CD4-positive, alpha-beta memory T cell (primary cell): ENCODE data around the gene ITGB3. TPM values are rescaled to one million over a fixed set of nuclear protein-coding genes. Genes with fewer than 3 reads are reported as not detected.

ENCODE experiments used
- CTCF ChIA-PET: fragments of 350-600 bp; sonication (Branson Sonifier 250); formaldehyde crosslinking; loops from one replicate; lab custom pipeline; 2021; ENCODE audit warnings: inconsistent platforms; ENCODE audit not compliant: partially characterized antibody; lab: Charles Lee
- POLR2A ChIA-PET: fragments of 350-600 bp; sonication (Branson Sonifier 250); formaldehyde crosslinking; loops from one replicate; lab custom pipeline; 2021; ENCODE audit not compliant: partially characterized antibody; lab: Charles Lee
- DNase-seq, 5 donors: peaks; one replicate each; pipeline versions ENCODE4 v3.0.0 to v3.0.0-alpha.2; 2020 to 2022; ENCODE audit warnings: mixed read lengths in 1 of 5
- H3K27ac ChIP-seq: one replicate; pipeline ENCODE4 v1.7.0; 2013; ENCODE audit warnings: low read depth, low read length
- H3K27me3 ChIP-seq: 2 replicates; pipeline ENCODE4 v1.7.0; 2013; ENCODE audit warnings: mild to moderate bottlenecking, low read length, moderate library complexity; ENCODE audit not compliant: insufficient read depth
- H3K36me3 ChIP-seq: 2 replicates; pipeline ENCODE4 v1.7.0; 2013; ENCODE audit warnings: mild to moderate bottlenecking, low read length, moderate library complexity; ENCODE audit not compliant: insufficient read depth
- H3K4me1 ChIP-seq: 2 replicates; pipeline ENCODE4 v1.7.0; 2013; ENCODE audit warnings: mild to moderate bottlenecking, low read length, moderate library complexity; ENCODE audit not compliant: insufficient read depth
- H3K4me3 ChIP-seq, 2 donors: one replicate each; pipeline ENCODE4 v1.7.0; 2013; ENCODE audit warnings: low read length in 2 of 2, mild to moderate bottlenecking in 1 of 2
- H3K9me3 ChIP-seq, 2 donors: one replicate each; pipeline ENCODE4 v1.7.0; 2013; ENCODE audit warnings: low read length in 2 of 2, control low read depth in 1 of 2; ENCODE audit not compliant: control insufficient read depth in 1 of 2
- H3K27ac Mint-ChIP-seq, 7 donors: one replicate each; pipeline ENCODE4 v1.8.0; 2020 to 2021; ENCODE audit warnings: mixed read lengths in 7 of 7, mild to moderate bottlenecking in 6 of 7, inconsistent platforms in 3 of 7, moderate library complexity in 3 of 7
- H3K27me3 Mint-ChIP-seq, 2 donors: one replicate each; pipeline ENCODE4 v1.8.0; 2020 to 2021; ENCODE audit warnings: mixed read lengths in 2 of 2
- H3K36me3 Mint-ChIP-seq, 2 donors: one replicate each; pipeline ENCODE4 v1.8.0; 2020 to 2021; ENCODE audit warnings: mixed read lengths in 2 of 2, inconsistent platforms in 1 of 2, mild to moderate bottlenecking in 1 of 2
- H3K4me1 Mint-ChIP-seq, 4 donors: one replicate each; pipeline ENCODE4 v1.8.0; 2020 to 2021; ENCODE audit warnings: mixed read lengths in 4 of 4, mild to moderate bottlenecking in 1 of 4
- H3K4me3 Mint-ChIP-seq, 8 donors: one replicate each; pipeline ENCODE4 v1.8.0; 2020 to 2021; ENCODE audit warnings: mixed read lengths in 8 of 8, mild to moderate bottlenecking in 7 of 8, moderate library complexity in 6 of 8, inconsistent platforms in 3 of 8
- H3K9me3 Mint-ChIP-seq, 8 donors: one replicate each; pipeline ENCODE4 v1.8.0; 2020 to 2021; ENCODE audit warnings: mixed read lengths in 8 of 8, mild to moderate bottlenecking in 5 of 8, inconsistent platforms in 3 of 8, moderate library complexity in 1 of 8
- intact Hi-C: fragments of 100-400 bp; cut with micrococcal nuclease; formaldehyde crosslinking; loops from one replicate; pipeline ENCODE4 v1.15.1; 2023
- polyA plus RNA-seq, 2 donors: library from polyadenylated mRNA; unstranded; fragments of 300-500 nt; fragmentation: Illumina TruSeq; gene quantifications; one replicate each; pipeline ENCODE4 v1.2.3, GENCODE V29; 2021
- total RNA-seq, 2 experiments: library from RNA; stranded (reverse); gene quantifications; one replicate each; pipeline ENCODE4 v1.2.3, GENCODE V29; 2021

The ITGB3 gene
- total and polyA plus RNA-seq, 4 experiments from 2014 or later: not detected

GRCh38 chr17:47311420-47311819, 57.8 kb downstream of the ITGB3 start:
- H3K4me1 Mint-ChIP-seq: no peaks in the 10 kb centered on the region
- intact Hi-C loops: no loop called here
- no peaks in the 10 kb centered on the region for H3K27me3 ChIP-seq
- peaks cover 1 to 2% of the 10 kb centered on the region in 2 donors for H3K27me3 Mint-ChIP-seq
- H3K27ac ChIP-seq: no peak overlapping the region
- H3K36me3 Mint-ChIP-seq: no peaks in the 10 kb centered on the region
- H3K27ac Mint-ChIP-seq: no peak overlapping the region
- no peak for DNase-seq
- no peaks in the 10 kb centered on the region for H3K9me3 Mint-ChIP-seq
- POLR2A ChIA-PET: no interaction called here
- H3K4me3 Mint-ChIP-seq: peak overlapping the region in 1 of 8 donors; percentile 3
- H3K9me3 ChIP-seq: no peaks in the 10 kb centered on the region
- H3K4me3 ChIP-seq: no peak overlapping the region
- CTCF ChIA-PET: interaction anchor here (3.3 kb wide), 1 partner anchor 82 kb away, joined by 22 read pairs; no protein-coding TSS in a partner anchor
- no peaks in the 10 kb centered on the region for H3K36me3 ChIP-seq
- no peaks in the 10 kb centered on the region for H3K4me1 ChIP-seq

GRCh38 chr17:47315451-47316266, 62.0 kb downstream of the ITGB3 start:
- Mint-ChIP-seq H3K27ac (no peak overlapping the region), H3K9me3 (no peaks in the 10 kb centered on the region), H3K4me1 (no peaks in the 10 kb centered on the region), H3K27me3 (peaks cover 0 to 1% of the 10 kb centered on the region in 2 donors), H3K36me3 (no peaks in the 10 kb centered on the region), H3K4me3 (no peak overlapping the region)
- intact Hi-C loops: loop anchor here (1.0 kb wide), 2 partner anchors 86 to 314 kb away; no protein-coding TSS in a partner anchor
- DNase-seq: peak in 4 of 5 donors; percentile 50 to 56 (median 52)
- H3K9me3 ChIP-seq: no peaks in the 10 kb centered on the region
- no peak overlapping the region for H3K4me3 ChIP-seq
- H3K4me1 ChIP-seq: no peaks in the 10 kb centered on the region
- no peak overlapping the region for H3K27ac ChIP-seq
- no peaks in the 10 kb centered on the region for H3K36me3 ChIP-seq
- ChIA-PET POLR2A (interaction anchor here (1.2 to 1.6 kb wide), 2 partner anchors 86 to 110 kb away, joined by 4 to 5 read pairs; no protein-coding TSS in a partner anchor), CTCF (interaction anchor here (0.9 to 2.8 kb wide), 17 partner anchors 9 to 374 kb away, joined by 3 to 42 read pairs (median 3); no protein-coding TSS in a partner anchor)
- no peaks in the 10 kb centered on the region for H3K27me3 ChIP-seq

GRCh38 chr17:47316311-47316710, 62.7 kb downstream of the ITGB3 start:
- Histone ChIP-seq H3K27ac (no peak overlapping the region), H3K27me3 (no peaks in the 10 kb centered on the region), H3K9me3 (no peaks in the 10 kb centered on the region), H3K36me3 (no peaks in the 10 kb centered on the region), H3K4me1 (no peaks in the 10 kb centered on the region), H3K4me3 (no peak overlapping the region)
- no peak for DNase-seq
- no peaks in the 10 kb centered on the region for H3K4me1 Mint-ChIP-seq
- intact Hi-C loops: no loop called here
- H3K27ac Mint-ChIP-seq: no peak overlapping the region
- H3K9me3 Mint-ChIP-seq: no peaks in the 10 kb centered on the region
- CTCF ChIA-PET: interaction anchor here (0.9 to 2.8 kb wide), 11 partner anchors 9 to 374 kb away, joined by 3 to 42 read pairs (median 5); no protein-coding TSS in a partner anchor
- H3K36me3 Mint-ChIP-seq: no peaks in the 10 kb centered on the region
- H3K4me3 Mint-ChIP-seq: no peak overlapping the region
- H3K27me3 Mint-ChIP-seq: peaks cover 0 to 1% of the 10 kb centered on the region in 2 donors
- POLR2A ChIA-PET: no interaction called here

GRCh38 chr17:47317119-47317518, 63.5 kb downstream of the ITGB3 start:
- Histone ChIP-seq H3K36me3 (no peaks in the 10 kb centered on the region), H3K9me3 (no peaks in the 10 kb centered on the region), H3K27ac (no peak overlapping the region), H3K4me3 (no peak overlapping the region), H3K27me3 (no peaks in the 10 kb centered on the region), H3K4me1 (no peaks in the 10 kb centered on the region)
- no peak overlapping the region for H3K4me3 Mint-ChIP-seq
- POLR2A ChIA-PET: no interaction called here
- no peak for DNase-seq
- no peaks in the 10 kb centered on the region for H3K9me3 Mint-ChIP-seq
- intact Hi-C loops: no loop called here
- no peaks in the 10 kb centered on the region for H3K36me3 Mint-ChIP-seq
- no peak overlapping the region for H3K27ac Mint-ChIP-seq
- no peaks in the 10 kb centered on the region for H3K4me1 Mint-ChIP-seq
- peaks cover 0 to 1% of the 10 kb centered on the region in 2 donors for H3K27me3 Mint-ChIP-seq
- CTCF ChIA-PET: interaction anchor here (0.9 to 2.8 kb wide), 4 partner anchors 12 to 375 kb away, joined by 3 to 42 read pairs (median 3); no protein-coding TSS in a partner anchor

- H3K36me3 Mint-ChIP-seq: peaks cover 0 to 2% of the 10 kb centered on the region in 2 donors
- H3K4me1 Mint-ChIP-seq: peaks cover 4 to 8% (median 6%) of the 10 kb centered on the region in 4 donors
- H3K4me3 Mint-ChIP-seq: no peak overlapping the region
- intact Hi-C loops: loop anchor here (1.0 kb wide), 1 partner anchor 129 kb away; the partner anchor contains the start of gene CDC27
- ChIA-PET CTCF (no interaction called here), POLR2A (no interaction called here)
- no peaks in the 10 kb centered on the region for H3K9me3 ChIP-seq
- H3K27me3 Mint-ChIP-seq: peaks cover 0 to 1% of the 10 kb centered on the region in 2 donors
- H3K27ac Mint-ChIP-seq: no peak overlapping the region
- H3K27me3 ChIP-seq: no peaks in the 10 kb centered on the region
- no peaks in the 10 kb centered on the region for H3K36me3 ChIP-seq
- peaks cover 3% of the 10 kb centered on the region for H3K4me1 ChIP-seq
- no peak for DNase-seq
- H3K4me3 ChIP-seq: no peak overlapping the region
- H3K27ac ChIP-seq: no peak overlapping the region
- no peaks in the 10 kb centered on the region for H3K9me3 Mint-ChIP-seq
These were observed 64.7 kb downstream of the ITGB3 start for GRCh38 chr17:47318197-47318918.

- no peaks in the 10 kb centered on the region for H3K9me3 ChIP-seq
- no peaks in the 10 kb centered on the region for H3K27me3 ChIP-seq
- peaks cover 16 to 26% (median 19%) of the 10 kb centered on the region in 4 donors for H3K4me1 Mint-ChIP-seq
- H3K4me3 ChIP-seq: no peak overlapping the region
- DNase-seq: no peak
- CTCF ChIA-PET: no interaction called here
- H3K27ac ChIP-seq: no peak overlapping the region
- H3K27ac Mint-ChIP-seq: peak overlapping the region in 2 of 7 donors; percentile 35 to 71
- peaks cover 0 to 10% of the 10 kb centered on the region in 2 donors for H3K36me3 Mint-ChIP-seq
- H3K36me3 ChIP-seq: no peaks in the 10 kb centered on the region
- H3K4me3 Mint-ChIP-seq: peak overlapping the region in 1 of 8 donors; percentile 39
- peaks cover 4% of the 10 kb centered on the region for H3K4me1 ChIP-seq
- intact Hi-C loops: no loop called here
- H3K9me3 Mint-ChIP-seq: peaks cover 0 to 4% (median 0%) of the 10 kb centered on the region in 8 donors
- POLR2A ChIA-PET: no interaction called here
- no peaks in the 10 kb centered on the region for H3K27me3 Mint-ChIP-seq
These were observed 67.4 kb downstream of the ITGB3 start for GRCh38 chr17:47320879-47321502.
